Measurements from ENCODE around the gene NAPSA. TPM values are rescaled to one million over a fixed set of nuclear protein-coding genes. Genes with fewer than 3 reads are reported as not detected.
"Not testable (repeated sequence)": the region's sequence is repeated elsewhere in the genome, so short reads cannot be mapped to it uniquely, and the experiment has no call there.

The NAPSA gene
- total RNA-seq, 2 donors from 2014 or later, result 0.31 TPM; not detected in 1

DNA sequence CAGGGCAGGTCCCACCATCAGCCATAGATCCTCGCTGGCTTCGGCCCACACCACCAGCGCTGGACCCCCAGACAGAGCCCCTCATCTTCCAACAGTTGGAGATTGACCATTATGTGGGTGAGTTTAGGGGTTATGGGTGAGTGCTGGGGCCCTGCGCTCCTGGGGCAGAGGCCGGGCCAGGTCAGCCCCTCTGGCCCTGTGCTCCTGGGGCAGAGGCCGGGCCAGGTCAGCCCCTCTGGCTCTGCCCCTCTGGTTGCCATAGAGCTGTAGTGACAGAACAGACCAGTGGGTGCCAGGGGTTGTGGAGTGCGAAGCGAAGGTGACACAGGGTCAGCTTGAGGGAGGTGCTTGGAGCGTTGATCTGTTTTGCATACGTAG, 33.9 kb upstream of the NAPSA start:
- H3K4me3 ChIP-seq, result no peak overlapping the region
- H3K9me3 ChIP-seq, result no peaks in the 10 kb centered on the region
- H3K27me3 ChIP-seq, result no peaks in the 10 kb centered on the region
- TF ChIP-seq, protein P1, sequence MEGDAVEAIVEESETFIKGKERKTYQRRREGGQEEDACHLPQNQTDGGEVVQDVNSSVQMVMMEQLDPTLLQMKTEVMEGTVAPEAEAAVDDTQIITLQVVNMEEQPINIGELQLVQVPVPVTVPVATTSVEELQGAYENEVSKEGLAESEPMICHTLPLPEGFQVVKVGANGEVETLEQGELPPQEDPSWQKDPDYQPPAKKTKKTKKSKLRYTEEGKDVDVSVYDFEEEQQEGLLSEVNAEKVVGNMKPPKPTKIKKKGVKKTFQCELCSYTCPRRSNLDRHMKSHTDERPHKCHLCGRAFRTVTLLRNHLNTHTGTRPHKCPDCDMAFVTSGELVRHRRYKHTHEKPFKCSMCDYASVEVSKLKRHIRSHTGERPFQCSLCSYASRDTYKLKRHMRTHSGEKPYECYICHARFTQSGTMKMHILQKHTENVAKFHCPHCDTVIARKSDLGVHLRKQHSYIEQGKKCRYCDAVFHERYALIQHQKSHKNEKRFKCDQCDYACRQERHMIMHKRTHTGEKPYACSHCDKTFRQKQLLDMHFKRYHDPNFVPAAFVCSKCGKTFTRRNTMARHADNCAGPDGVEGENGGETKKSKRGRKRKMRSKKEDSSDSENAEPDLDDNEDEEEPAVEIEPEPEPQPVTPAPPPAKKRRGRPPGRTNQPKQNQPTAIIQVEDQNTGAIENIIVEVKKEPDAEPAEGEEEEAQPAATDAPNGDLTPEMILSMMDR (IDR thresholded peaks at IDR 0.05), result no peak
- H3K36me3 ChIP-seq, result peaks cover 8% of the 10 kb centered on the region
- no peak overlapping the region for H3K27ac ChIP-seq
- no peaks in the 10 kb centered on the region for H3K4me1 ChIP-seq
- no peak for DNase-seq (ENCODE audit: low spot score)

DNA sequence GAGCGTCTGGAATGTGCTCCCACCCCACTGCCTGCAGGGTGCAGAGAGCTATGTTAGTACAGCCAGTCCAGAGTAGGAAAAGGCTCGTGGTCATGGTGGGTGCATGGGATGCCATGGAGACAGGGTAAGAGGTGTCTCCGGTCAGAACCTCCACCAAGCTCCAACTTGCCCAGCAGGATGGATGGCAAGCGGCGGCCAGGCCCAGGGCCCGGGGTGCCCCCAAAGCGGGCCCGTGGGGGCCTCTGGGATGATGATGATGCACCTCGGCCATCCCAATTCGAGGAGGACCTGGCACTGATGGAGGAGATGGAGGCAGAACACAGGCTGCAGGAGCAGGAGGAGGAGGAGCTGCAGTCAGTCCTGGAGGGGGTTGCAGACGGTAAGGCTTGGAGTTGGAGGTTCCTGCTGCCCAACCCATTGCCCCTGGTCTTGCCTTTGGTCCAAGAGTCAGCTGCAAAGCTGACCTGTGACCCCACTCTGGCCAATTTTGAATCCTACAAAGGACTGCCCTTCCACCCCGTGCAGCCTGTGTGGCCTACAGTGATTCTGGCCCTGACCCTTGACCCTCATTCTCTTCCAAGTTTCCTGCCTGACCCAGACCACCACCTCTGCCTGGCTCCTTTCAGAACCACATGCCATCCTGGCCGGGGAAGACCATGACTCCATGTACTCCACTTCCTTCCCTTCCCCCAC, 33.4 kb upstream of the NAPSA start:
- Histone ChIP-seq H3K36me3 (peaks cover 8% of the 10 kb centered on the region), H3K9me3 (no peaks in the 10 kb centered on the region), H3K4me1 (no peaks in the 10 kb centered on the region), H3K27ac (no peak overlapping the region), H3K27me3 (no peaks in the 10 kb centered on the region), H3K4me3 (no peak overlapping the region)
- DNase-seq (ENCODE audit: low spot score), result no peak
- TF ChIP-seq, protein P1 (IDR thresholded peaks at IDR 0.05), result no peak

DNA sequence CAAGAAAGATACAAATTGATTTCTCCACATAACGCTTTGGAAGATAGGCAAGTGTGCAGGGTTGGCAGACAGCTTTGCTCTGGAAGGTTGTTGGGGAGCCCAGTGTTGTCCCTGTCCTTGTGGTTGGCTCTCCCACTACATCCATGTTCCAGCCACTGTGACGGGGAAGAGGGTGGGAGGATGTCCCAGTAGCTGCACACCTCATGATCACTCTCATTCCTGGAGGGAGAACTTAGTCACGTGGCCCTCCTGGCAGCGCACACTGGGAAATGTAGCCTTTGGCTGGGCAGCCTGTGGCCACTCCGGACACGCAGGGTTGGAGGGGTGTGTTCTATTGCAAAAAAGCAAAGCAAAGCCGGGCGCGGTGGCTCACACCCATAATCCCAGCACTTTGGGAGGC, 28.6 kb upstream of the NAPSA start:
- DNase-seq (ENCODE audit: low spot score), result no peak
- Histone ChIP-seq H3K9me3 (no peaks in the 10 kb centered on the region), H3K4me3 (no peak overlapping the region), H3K36me3 (no peaks in the 10 kb centered on the region), H3K4me1 (no peaks in the 10 kb centered on the region), H3K27me3 (no peaks in the 10 kb centered on the region), H3K27ac (no peak overlapping the region)
- TF ChIP-seq, protein P1 (IDR thresholded peaks at IDR 0.05), result no peak

DNA sequence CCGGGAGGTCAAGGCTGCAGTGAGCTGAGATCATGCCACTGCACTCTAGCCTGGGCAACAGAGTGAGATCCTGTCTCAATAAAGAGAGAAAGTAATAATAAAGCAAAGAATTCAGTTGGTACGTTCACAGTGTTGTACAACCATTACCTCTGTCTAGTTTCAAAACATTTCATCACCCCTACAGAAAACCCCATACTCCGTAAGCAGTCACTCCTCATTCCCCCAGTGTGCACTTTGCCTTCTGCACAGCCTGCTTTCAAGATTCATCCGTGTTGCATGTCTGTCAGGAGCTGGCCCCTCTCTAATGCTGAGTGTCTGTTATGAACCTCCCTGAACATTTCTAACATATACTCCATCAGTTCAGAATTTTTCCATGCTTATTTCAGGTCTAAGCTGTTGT, 28.1 kb upstream of the NAPSA start:
- H3K27me3 ChIP-seq, result no peaks in the 10 kb centered on the region
- DNase-seq (ENCODE audit: low spot score), result no peak
- no peak overlapping the region for H3K27ac ChIP-seq
- no peaks in the 10 kb centered on the region for H3K9me3 ChIP-seq
- TF ChIP-seq, protein P1 (IDR thresholded peaks at IDR 0.05), result no peak
- H3K4me3 ChIP-seq, result no peak overlapping the region
- no peaks in the 10 kb centered on the region for H3K36me3 ChIP-seq
- H3K4me1 ChIP-seq, result no peaks in the 10 kb centered on the region

DNA sequence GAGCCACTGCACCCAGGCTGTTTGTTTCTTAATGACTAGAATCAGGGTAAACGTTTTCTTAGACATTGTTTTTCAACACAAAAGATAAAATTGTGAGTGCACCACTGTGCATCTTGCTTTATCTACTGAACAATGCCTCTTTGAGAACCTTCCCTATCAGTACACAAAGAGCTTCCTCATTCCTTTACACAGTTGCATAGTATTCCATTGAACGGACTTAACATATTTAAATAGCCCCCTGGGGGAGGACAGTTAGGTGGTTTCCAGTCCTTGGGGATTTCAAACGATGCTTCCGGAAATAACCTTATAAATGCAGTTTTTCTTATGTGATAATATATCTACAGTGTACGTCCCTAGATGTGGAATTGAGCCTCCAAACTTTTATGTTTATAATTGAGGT, 27.3 kb upstream of the NAPSA start:
- TF ChIP-seq, protein P1 (IDR thresholded peaks at IDR 0.05), result no peak
- no peaks in the 10 kb centered on the region for H3K4me1 ChIP-seq
- no peak for DNase-seq (ENCODE audit: low spot score)
- no peaks in the 10 kb centered on the region for H3K27me3 ChIP-seq
- H3K27ac ChIP-seq, result no peak overlapping the region
- H3K36me3 ChIP-seq, result no peaks in the 10 kb centered on the region
- H3K4me3 ChIP-seq, result no peak overlapping the region
- H3K9me3 ChIP-seq, result no peaks in the 10 kb centered on the region

DNA sequence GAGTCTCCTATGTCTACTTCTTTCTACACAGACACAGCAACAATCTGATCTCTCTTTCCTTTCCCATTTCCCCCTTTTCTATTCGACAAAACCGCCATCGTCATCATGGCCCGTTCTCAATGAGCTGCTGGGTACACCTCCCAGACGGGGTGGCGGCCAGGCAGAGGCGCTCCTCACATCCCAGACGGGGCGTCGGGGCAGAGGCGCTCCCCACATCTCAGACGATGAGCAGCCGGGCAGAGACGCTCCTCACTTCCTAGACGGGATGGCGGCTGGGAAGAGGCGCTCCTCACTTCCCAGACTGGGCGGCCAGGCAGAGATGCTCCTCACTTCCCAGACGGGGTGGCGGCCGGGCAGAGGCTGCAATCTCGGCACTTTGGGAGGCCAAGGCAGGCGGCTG, 25.5 kb upstream of the NAPSA start:
- not testable (repeated sequence) for H3K4me3 ChIP-seq; H3K27me3 ChIP-seq; H3K4me1 ChIP-seq; H3K27ac ChIP-seq; H3K36me3 ChIP-seq; DNase-seq (ENCODE audit: low spot score); H3K9me3 ChIP-seq

DNA sequence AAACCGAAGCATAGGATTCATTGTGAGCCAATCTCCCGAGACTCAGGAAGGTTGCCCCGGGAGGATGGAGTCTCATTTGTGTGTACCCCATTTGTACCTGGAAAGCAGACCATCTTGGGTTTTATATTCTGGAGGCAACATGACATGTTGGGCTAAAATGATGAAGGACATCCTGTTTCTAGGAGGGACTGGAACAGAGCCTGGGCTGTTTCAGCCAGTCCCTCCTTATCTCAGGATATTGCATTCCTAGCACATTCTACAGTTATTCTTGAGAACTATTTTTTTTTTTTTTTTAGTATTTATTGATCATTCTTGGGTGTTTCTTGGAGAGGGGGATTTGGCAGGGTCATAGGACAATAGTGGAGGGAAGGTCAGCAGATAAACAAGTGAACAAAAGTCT, 24.9 kb upstream of the NAPSA start:
- not testable (repeated sequence) for H3K36me3 ChIP-seq; H3K9me3 ChIP-seq; H3K4me3 ChIP-seq; H3K27ac ChIP-seq; H3K27me3 ChIP-seq; H3K4me1 ChIP-seq; DNase-seq (ENCODE audit: low spot score)
